ENCODE measurements around the gene SGIP1.

GRCh38 chr1:66778969-66779368 is 245.0 kb downstream of the SGIP1 start:
- TF ChIP-seq POLR2A (IDR thresholded peaks at IDR 0.05) (no peak), CTCF (IDR thresholded peaks at IDR 0.05) (no peak)
